RPMI7951 (cell line): Measurements from ENCODE around the gene LRFN3. TPM values are rescaled to one million over a fixed set of nuclear protein-coding genes. Genes with fewer than 3 reads are reported as not detected.
"Not testable (repeated sequence)": the region's sequence is repeated elsewhere in the genome, so short reads cannot be mapped to it uniquely, and the experiment has no call there.

ENCODE experiments used
- DNase-seq: peaks from one replicate; pipeline ENCODE4 v3.0.0-alpha.2; 2012; ENCODE audit warnings: low read depth
- total RNA-seq: library from RNA; depleted of rRNA; stranded (reverse); fragments of >200 nt; shearing (Covaris generic); gene quantifications from 2 replicates; pipeline ENCODE4 v1.2.3, GENCODE V29; 2014

Gene LRFN3
- total RNA-seq, 1 experiment from 2014 or later = 5.5 TPM

DNA sequence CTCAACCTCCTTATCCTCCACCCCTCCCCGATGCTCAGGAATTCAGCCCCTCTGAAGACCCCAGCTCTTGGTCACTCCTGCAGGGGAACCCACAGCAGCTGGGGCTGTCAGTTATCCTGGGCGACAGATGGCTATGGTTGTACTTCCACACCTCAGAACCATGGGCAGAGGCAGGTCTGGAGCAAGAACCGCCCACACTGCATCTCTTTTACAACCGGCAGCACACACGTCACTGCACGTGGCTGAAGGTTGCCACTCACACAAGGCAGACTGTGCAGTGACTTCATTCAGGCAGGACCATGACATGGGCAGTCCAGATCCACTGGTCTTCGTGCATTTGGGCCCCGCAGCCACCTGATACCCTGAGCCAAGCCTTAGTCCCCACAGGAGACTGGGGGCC, 37.3 kb downstream of the LRFN3 start:
- DNase-seq = no peak

DNA sequence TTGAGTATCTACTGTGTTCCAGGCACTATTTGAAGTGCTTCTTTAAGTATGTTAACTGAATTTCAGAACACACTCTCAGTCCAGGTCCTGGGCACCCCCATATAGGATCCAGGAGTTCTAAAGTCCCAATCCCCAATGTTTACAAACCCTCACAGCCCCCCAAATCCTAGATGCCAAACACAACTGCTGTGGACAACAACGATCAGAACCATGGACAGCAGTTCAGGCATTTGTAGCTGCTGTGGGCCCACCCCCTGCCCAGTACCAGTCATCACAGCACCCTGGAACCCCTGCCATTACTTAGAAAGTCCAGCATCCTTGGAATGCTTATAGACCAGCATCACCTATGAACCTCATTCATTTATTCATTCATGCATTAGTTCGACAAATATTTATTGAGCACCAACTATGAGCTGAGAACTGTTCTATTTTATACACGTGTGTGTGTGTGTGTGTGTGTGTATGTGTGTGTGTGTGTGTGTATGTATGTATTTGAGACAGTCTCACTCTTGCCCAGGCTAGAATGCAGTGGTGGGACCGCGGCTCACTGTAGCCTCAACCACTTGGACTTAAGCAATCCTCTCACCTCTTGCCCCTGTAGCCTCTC, 39.5 kb downstream of the LRFN3 start:
- DNase-seq = no peak

DNA sequence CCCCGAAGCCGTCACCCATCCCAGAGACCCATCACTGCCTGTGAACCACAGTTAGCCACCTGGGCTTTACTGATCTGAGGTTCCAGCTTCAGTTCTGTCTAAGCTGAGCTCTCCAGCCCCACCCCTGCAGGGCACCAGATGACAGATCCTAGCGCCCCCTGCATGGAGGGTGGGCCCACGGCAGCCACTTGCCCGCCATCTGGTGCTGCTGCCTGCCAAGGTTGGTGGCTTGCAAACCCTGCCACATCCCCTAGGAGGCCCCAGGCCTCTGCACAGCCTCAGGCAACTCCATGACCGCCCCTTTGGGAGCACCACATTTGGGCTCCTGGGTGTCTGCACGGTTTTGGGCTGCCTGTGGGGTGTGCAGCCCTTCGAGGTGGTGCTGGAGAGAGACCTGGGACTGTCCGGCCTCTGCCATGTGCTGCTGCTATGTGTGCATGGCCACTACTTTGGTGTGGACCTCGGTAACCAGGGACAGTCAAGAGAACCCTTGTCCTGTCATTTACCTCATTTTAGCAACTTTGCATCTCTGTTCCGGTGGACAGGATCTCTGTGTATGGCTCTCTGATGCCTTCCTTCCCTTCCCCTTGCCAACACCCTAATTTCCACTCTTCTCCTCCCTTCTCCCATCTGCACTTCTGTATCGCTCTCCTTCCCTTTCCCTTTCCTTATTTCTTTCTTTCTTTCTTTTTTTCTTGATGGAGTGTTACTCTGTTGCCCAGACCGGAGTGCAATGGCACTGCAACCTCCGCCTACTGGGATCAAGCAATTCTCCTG, 41.5 kb downstream of the LRFN3 start:
- DNase-seq = no peak

DNA sequence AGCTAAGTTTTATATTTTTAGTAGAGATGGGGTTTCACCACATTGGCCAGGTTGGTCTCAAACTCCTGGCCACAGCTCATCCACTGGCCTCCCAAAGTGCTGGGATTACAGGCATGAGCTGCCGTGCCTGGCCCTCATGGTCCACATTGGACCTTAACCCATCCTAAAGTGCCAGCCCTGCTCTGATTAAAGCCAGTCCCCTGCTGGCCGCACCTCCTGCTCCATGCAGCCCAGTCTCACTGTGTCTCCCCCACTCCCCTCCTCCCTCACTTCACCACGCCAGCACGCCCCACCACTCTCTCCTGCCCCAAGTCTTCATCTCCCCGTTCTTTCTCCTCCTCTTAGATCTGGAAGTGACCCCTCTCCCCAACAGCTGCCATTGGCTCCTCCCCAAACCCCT, 42.1 kb downstream of the LRFN3 start:
- DNase-seq = no peak

DNA sequence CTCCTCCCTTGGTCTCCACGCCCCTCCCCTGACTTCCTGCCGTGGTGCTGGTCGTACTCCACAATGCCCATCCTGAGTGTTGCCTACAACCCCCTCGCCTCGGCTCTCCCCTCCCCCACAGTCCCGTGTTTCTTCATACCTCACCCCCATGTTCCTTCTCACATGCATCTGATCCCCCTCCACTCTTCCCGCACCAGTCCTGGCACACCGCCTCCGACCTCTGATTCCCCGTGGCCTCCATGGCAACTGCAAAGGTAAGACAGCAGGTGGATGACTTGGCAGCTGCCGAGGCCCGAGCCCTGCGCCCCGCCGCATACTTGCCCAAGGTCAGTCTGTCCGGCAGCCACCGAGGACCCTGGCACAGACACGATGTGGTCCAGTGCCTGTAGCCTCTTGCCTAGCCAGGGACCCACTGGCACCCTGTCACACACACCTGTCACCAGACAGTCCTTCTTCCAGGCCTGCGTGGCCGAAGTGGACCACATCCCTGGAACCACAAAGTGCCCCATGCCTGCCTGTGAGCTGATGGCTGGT, 42.7 kb downstream of the LRFN3 start:
- DNase-seq = no peak

DNA sequence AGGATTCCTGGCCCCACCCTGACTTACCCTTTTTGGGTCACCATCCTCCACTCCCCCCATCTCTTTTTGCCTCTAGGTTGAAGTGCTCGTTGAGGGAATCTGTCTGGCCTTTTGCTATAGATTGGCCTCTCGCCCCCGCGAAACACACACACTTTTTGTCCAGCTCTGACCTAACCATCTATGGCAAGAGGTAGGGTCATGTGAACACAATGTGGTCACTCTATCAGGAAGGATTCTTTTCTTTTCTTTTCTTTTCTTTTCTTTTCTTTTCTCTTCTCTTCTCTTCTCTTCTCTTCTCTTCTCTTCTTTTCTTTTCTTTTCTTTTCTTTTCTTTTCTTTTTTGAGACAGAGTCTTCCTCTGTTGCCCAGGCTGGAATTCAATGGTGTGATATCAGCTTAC, 44.8 kb downstream of the LRFN3 start:
- DNase-seq = not testable (repeated sequence)

DNA sequence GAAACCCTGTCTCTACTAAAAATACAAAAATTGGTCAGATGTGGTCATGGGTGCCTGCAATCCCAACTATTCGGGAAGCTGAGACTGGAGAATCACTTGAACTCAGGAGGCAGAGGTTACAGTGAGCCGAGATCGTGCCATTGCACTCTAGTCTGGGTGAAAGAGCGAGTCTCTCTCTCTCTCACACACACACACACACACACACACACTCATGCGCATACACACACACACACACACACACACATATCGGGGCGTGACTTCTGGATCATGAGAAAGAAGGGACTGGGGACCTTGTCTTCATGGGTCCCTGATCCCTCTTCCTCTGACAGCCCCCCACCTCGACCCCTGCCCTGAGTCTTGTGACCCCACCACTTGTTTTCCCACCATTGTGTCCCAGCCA, 47.0 kb downstream of the LRFN3 start:
- DNase-seq = no peak

DNA sequence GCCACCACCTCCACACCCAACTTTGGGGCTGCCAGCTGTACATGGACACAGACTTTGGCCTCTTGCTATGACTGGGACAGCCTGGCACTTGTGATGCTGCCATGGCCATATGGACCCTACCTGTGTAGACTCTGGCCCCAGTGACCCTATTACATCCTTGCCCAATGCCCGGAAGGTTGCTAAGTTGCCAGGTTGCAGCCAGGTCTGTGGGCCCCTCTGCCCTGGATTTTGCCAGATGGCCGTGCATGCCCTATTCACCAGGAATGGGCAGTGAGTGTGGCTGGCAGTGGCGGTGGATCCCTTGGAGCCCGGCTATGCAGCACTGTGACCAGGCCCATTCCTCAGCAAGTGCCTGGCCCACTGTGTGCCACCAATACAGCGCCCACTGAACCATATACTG, 49.9 kb downstream of the LRFN3 start:
- no peak for DNase-seq

DNA sequence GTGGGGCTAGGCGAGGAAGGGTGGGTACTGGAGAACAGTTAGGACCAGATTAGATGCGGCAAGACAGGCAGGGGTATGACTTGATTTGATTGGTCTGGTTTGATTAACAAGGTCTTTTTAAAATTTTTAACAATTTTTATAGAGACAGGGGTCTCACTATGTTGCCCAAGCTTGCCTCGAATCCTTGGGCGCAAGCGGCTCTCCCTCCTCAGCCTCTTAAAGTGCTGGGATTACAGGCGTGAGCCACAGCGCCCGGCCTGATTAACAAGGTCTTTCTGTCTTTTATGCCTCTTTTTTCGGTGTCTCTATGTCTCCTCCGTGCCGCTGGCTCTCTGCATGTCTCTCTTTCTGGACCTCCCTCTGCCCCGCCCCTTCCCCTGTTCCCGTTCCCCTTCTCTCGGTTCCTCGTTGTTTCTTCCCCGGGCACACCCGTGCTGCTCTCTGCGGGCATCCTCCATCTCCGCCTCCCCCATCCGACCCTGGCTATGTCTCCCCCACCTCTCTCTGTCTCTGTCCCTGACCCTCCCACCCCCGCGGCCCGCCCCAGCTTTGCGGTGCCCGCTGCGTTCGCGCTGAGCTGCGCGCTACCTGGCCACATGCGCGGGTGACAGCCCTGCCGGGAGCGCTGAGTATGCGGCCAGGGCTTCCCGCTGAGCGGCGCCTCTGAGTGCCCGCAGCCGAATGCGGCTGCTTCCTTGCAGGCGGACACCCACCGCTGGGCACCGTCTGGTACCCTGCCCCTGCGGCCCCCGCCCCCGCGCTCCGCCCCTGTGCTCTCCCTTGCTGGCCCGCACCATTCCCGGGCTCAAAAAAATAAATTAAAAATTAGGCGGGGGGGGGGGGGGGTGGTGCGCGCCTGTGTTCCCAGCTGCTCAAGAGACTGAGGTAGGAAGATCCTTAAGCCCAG, 50.7 kb downstream of the LRFN3 start:
- peak; percentile 24 for DNase-seq

DNA sequence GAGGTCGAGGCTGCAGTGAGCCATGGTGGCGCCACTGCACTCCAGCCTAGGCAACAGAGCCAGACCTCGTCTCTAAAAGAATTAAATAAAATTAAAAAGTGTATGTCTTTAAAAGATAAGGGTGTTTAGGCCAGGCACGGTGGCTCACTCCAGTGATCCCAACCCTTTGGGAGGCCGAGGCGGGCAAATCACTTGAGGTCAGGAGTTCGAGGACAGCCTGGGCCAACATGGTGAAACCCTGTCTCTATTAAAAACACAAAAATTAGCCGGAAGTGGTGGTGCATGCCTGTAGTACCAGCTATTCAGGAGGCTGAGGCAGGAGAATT, 51.4 kb downstream of the LRFN3 start:
- no peak for DNase-seq

DNA sequence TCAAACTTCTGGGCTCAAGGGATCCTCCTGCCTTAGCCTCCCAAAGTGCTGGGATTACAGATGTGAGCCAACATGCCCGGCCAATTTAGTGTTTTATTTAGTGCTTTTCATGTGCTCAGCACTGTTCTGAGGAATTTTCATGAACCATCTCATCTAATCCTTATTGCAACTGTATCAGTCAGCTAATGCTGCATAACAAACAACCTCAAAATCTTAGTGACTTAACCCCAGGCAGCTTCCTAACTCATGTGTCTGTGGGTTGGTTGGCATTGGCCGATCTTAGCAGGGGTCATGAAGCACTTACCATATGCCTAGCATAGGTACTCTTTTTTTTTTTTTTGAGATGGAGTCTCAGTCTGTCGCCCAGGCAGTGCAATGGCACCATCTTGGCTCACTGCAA, 52.6 kb downstream of the LRFN3 start:
- DNase-seq = no peak

DNA sequence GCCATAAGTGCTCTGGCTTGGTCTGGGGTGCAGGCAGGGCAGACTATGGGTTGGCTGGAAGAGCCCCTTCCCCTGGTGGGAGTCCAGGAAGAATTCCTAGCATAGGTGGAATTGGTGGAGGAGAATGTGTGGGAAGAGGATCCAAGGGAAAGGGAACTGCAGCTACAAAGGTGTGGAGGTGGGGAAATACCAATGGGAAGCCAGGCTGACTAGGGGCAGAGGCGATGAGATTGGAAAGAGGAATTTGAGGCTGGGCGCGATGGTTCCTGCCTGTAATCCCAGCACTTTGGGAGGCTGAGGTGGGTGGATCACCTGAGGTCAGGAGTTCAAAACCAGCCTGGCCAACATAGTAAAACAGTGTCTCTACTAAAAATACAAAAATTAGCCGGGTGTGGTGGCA, 54.0 kb downstream of the LRFN3 start:
- DNase-seq = no peak

DNA sequence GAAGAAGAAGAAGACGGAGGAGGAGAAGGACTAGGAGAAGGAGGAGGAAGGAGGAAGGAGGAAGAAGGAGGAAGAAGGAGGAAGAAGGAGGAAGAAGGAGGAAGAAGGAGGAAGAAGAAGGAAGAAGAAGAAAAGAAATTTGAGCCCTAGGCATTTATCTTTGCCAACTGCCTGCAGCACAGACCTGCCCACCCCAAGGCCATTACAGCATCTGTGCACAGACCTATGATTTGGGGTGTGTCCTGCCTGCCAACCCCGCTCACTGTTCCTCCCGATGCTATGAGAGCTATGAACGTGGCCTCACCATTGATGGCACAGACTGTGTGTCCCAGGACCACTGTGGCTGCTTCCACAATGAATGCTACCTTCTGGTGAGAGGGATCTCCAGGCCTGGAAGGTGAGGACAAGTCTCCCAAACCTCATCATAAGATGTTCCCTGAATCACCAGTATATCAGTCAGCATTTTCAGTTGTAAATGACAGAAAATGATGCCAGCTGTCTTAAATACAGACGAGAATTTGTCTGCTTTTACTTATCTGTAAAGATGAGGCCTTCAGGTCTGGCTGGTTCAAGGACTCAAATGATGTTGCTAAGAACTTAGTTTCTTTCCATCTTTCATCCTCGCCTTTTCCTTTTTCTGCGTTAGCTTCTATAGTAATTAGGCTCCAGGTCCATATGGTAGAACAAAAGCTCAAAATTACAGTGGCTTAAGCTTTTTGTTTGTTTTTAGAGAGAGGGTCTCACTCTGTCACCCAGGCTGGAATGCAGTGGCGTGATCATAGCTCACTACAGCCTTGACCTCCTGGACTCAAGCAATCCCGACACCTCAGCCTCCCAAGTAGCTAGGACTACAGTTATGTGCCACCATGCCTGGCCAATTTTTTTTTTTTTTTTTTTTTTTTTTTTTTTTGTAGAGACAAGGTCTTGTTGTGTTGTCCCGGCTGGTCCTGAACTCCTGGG, 54.9 kb downstream of the LRFN3 start:
- no peak for DNase-seq

DNA sequence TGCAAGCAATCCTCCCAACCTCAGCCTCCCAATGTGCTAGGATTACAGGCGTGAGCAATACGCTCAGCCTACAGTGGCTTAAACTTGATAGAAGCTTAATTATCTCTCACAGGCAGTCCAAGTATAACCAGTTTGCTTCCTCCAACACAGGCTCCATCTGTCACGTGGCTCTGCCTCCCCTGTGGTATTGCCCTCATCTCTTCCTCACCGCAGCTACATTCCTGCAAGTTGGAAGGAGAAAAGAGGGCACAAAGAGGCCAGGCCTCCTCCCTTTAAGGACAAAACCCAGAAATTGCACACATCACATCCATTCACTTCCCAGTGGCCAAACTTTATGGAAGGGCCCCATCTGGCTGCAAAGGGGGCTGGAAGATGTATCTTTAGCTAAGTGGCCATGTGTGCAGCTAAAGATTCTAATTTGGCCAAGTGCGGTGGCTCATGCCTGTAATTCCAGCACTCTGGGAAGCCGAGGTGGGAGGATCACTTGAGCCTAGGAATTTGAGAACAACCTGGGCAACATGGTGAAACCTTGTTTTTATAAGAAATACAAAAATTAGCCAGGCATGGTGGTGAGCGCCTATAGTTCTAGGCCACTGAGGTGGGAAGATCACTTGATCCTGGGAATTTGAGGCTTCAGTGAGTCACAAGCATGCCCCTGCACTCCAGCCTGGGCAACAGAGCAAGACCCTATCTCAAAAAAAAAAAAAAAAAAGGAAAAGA, 55.7 kb downstream of the LRFN3 start:
- peak; percentile 65 for DNase-seq

DNA sequence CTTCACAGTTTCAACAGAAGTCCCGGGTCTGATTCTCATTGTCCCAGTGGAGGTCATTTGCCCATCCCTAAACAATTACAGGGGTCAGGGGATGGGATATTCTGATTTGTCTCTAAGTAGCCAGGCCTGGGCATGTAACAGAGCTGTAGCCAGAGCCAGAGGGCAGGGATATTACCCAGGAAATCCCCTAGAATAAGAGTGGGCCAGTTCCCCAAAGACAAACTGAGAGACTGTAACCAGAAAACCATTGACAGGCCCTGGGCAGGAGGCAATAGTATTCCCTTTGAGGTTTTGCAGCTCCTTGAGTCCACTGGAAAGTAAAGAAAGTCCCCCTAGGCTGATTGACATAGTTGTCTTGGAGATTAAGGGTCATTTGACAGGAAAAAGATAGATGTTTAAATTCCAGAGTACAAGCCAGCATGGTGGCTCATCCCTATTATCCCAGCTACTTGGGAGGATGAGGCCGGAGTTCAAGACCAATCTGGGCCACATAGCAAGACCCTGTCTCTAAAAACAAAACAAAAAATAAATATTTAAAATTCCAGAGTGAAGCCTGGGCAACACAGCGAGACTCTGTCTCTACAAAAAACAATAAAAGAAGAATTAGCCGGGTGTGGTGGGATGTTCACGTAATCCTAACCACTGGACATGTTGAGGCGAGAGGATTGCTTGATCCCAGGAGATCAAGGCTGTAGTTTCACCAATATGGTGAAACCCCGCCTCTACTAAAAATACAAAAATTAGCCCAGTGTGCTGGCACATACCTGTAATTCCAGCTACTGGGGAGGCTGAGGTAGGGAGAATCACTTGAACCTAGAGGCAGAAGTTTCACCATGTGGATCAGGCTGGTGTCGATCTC, 57.0 kb downstream of the LRFN3 start:
- DNase-seq = no peak

DNA sequence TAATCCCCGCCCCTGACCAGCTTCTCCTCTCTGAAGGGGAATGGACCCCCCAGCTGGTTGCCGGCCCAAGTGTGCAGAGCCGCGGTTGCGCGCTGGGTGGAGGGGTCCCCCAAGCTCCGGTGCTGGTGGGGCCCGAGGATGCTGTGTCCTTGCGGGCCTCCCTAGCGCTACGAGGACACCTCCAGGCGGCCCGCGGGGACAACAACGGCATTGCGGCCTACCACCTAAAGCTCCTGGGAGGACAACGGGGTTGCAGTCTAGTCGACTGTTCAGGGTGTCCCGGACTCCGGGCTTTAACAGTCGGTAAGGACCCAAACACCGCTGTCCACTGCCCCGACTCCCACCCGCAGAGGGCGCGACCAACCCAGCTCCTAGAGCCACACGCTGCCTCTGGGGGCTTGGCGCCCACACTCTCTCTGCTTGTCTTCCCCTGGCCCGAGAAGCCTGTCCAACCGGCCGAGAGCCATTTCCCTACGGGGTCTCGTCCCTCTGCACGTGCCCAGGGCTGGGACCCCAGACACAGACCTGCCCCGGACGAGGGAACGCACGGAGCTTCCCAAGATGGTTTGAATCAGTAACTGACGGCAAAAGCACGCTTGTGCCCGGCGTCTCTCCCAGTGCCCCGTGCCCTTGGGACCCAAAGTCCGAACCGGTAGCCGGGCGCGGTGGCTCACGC, 57.9 kb downstream of the LRFN3 start:
- DNase-seq = peak; percentile 37
